Loucy (cell line): ENCODE results near the gene SPRR3.

Experiments
- EZH2phosphoT487 ChIP-seq: fragments of 200-600 bp; IDR thresholded peaks from 2 replicates; pipeline ENCODE4 v1.6.1; 2018; ENCODE audit warnings: antibody characterized with exemption, mild to moderate bottlenecking, moderate library complexity, borderline replicate concordance
- TF ChIP-seq, protein P1 (sequence below): fragments of 200-600 bp; sonication (generic); conservative IDR thresholded peaks from 2 replicates; pipeline ENCODE4 v1.5.1; 2014; ENCODE audit warnings: mild to moderate bottlenecking, antibody characterized with exemption, low read length

DNA sequence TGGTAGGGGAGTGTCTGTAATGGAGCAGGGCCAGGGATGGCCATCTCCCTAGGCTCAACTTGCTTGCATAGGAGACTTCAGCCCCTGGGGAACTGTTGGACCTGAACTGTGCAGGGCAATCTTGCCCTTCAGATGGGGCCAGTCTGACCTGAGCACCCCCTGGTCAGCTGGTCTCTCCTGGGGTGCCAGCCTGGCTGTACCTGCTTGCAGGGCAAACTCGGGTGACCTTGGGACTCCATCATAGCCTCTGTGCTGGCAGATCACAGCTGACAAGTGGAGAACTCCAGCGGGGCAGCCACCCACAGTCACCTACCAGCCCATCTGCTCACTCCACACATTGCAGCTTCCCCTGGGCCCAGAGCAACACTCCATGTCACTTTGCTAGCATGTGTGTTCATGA, 47.7 kb downstream of the SPRR3 start:
- TF ChIP-seq, protein P1, sequence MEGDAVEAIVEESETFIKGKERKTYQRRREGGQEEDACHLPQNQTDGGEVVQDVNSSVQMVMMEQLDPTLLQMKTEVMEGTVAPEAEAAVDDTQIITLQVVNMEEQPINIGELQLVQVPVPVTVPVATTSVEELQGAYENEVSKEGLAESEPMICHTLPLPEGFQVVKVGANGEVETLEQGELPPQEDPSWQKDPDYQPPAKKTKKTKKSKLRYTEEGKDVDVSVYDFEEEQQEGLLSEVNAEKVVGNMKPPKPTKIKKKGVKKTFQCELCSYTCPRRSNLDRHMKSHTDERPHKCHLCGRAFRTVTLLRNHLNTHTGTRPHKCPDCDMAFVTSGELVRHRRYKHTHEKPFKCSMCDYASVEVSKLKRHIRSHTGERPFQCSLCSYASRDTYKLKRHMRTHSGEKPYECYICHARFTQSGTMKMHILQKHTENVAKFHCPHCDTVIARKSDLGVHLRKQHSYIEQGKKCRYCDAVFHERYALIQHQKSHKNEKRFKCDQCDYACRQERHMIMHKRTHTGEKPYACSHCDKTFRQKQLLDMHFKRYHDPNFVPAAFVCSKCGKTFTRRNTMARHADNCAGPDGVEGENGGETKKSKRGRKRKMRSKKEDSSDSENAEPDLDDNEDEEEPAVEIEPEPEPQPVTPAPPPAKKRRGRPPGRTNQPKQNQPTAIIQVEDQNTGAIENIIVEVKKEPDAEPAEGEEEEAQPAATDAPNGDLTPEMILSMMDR: no peak
- no peak for TF ChIP-seq EZH2phosphoT487
